DOHH2 (cell line): ENCODE data around the gene CDH16.

ENCODE experiments used
- CTCF ChIP-seq: fragments of 200-600 bp; sonication (generic); IDR thresholded peaks from one replicate; pipeline ENCODE4 v1.5.1; 2014; ENCODE audit warnings: antibody characterized with exemption, mild to moderate bottlenecking, low read depth, low read length; ENCODE audit not compliant: poor library complexity, severe bottlenecking
- EZH2phosphoT487 ChIP-seq: fragments of 200-600 bp; sonication (generic); IDR thresholded peaks from 2 replicates; pipeline ENCODE4 v1.6.1; 2017; ENCODE audit warnings: borderline replicate concordance, mild to moderate bottlenecking, antibody characterized with exemption, low read length, moderate library complexity, mixed read lengths

GRCh38 chr16:66881014-66881417 lies 37.7 kb downstream of the CDH16 start:
- TF ChIP-seq CTCF: no peak
- TF ChIP-seq EZH2phosphoT487: no peak
